Measurements from ENCODE around the gene ST8SIA2. TPM values are rescaled to one million over a fixed set of nuclear protein-coding genes. Genes with fewer than 3 reads are reported as not detected.

ST8SIA2 gene
- total and polyA plus RNA-seq, 10 of the 15 experiments (the other 5 are each of a cell fraction or from before 2014, with no cell fraction given): not detected

DNA sequence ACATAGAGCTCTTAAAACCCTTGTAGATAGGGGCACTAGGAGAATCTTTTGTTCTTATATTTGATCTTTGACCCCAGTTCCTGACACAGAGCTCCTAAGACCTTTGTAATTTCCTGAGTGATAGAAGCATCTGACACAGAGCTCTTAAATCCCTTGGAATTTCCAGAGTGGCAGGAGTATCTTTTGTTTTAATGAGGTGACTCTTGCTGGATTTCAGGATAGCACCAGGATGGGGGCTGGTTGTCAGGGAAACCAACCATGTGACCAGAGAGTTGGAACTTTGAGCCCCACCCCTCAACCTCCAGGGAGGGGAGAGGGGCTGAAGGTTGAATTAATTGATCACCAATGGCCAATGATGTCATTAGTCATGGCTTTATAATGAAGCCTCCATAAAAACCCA is 47.6 kb upstream of the ST8SIA2 start:
- no TSS peak for BruUV-seq (replicated peaks)
- no peak overlapping the region for H2AFZ ChIP-seq (ENCODE audit: control insufficient read depth, low read depth, low read length)
- no peak overlapping the region for H3K4me3 ChIP-seq
- no peaks in the 10 kb centered on the region; a peak in 1 of 4 replicates for H3K27me3 ChIP-seq (replicated peaks in 1 of 2; ENCODE audit: control insufficient read depth in 2 of 2, insufficient read depth in 2 of 2, low read length in 1 of 2)
- H3K27ac ChIP-seq (ENCODE audit: control insufficient read depth, insufficient read depth): no peak overlapping the region
- no peaks in the 10 kb centered on the region for H4K20me1 ChIP-seq (ENCODE audit: control insufficient read depth, insufficient read depth)
- ChIA-PET CTCF (no interaction called here), POLR2A (no interaction called here), SMC1A (ENCODE audit: uncharacterized antibody, unreplicated experiment) (no interaction called here), RAD21 (ENCODE audit: unreplicated experiment) (no interaction called here)
- in situ Hi-C loops (cut with MboI): no loop called here
- no peak overlapping the region for H3K4me2 ChIP-seq (ENCODE audit: control insufficient read depth, insufficient read depth)
- no peaks in the 10 kb centered on the region for H3K79me2 ChIP-seq (ENCODE audit: control insufficient read depth, insufficient read depth, low read length)
- DNase-seq (ENCODE audit: low read depth, low spot score) (no peak), ATAC-seq (no peak), FAIRE-seq (no peak)
- H3K4me1 ChIP-seq (ENCODE audit: control insufficient read depth, insufficient read depth, low read length): no peaks in the 10 kb centered on the region
- intact Hi-C loops (cut with micrococcal nuclease; ENCODE audit: unreplicated experiment): no loop called here
- no peaks in the 10 kb centered on the region for H3K9me3 ChIP-seq (replicated peaks; ENCODE audit: control insufficient read depth, insufficient read depth, low read length)
- no peak overlapping the region for H3K9ac ChIP-seq (ENCODE audit: control insufficient read depth, insufficient read depth, low read length)
- no peak for TF ChIP-seq MTA2 (IDR thresholded peaks at IDR 0.05; ENCODE audit: low read depth)
- TF ChIP-seq NBN (IDR thresholded peaks at IDR 0.05): no peak
- no peaks in the 10 kb centered on the region for H3K36me3 ChIP-seq (ENCODE audit: control insufficient read depth in 2 of 2, insufficient read depth in 2 of 2, low read length in 1 of 2)

DNA sequence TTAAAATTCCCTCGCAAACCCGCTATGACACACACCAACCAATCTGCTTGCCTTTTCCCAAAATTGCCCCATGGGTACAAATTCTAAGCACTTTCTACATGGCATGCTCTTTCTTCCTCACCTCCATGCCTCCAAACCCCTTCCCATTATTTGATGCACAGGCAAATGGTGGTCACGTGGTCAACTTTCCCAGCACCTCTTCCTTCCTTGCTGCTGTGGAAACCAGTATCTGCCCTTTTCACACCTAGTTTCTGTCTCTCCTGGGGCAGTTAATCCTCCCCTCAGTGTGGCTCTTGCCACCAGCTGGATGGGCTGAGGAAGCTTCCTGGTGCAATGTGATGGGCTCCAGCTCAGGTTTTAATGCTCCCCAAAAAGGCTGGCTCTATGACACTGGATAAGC is 38.4 kb upstream of the ST8SIA2 start:
- H3K9me3 ChIP-seq (replicated peaks; ENCODE audit: control insufficient read depth, insufficient read depth, low read length): no peaks in the 10 kb centered on the region
- ATAC-seq: no peak
- TF ChIP-seq IRF4 (IDR thresholded peaks at IDR 0.05; ENCODE audit: low read depth, low read length): no peak
- TF ChIP-seq POLR2AphosphoS2 (IDR thresholded peaks at IDR 0.05; ENCODE audit: low read depth, low read length): no peak
- TF ChIP-seq EP300 (IDR thresholded peaks at IDR 0.05; ENCODE audit: borderline replicate concordance in 1 of 2, control insufficient read depth in 1 of 2, low read depth in 2 of 2, low read length in 2 of 2): no peak
- no peak for TF ChIP-seq JUND (IDR thresholded peaks at IDR 0.05; ENCODE audit: low read depth, low read length)
- TF ChIP-seq SMAD1 (IDR thresholded peaks at IDR 0.05; ENCODE audit: low read depth, partially characterized antibody): no peak
- no peak for TF ChIP-seq TCF7 (IDR thresholded peaks at IDR 0.05; ENCODE audit: borderline replicate concordance)
- no peak for TF ChIP-seq POU2F2 (IDR thresholded peaks at IDR 0.05; ENCODE audit: borderline replicate concordance, low read depth, low read length)
- no peak for TF ChIP-seq IRF5 (IDR thresholded peaks at IDR 0.05; ENCODE audit: borderline replicate concordance)
- H4K20me1 ChIP-seq (ENCODE audit: control insufficient read depth, insufficient read depth): no peaks in the 10 kb centered on the region
- BruUV-seq (replicated peaks): no TSS peak
- intact Hi-C loops (cut with micrococcal nuclease; ENCODE audit: unreplicated experiment): no loop called here
- 44% methylated on average over 3 of the region's 3 CpGs for WGBS (ENCODE audit: insufficient coverage, insufficient replicate concordance, low lambda C conversion rate, missing lambda C conversion rate)
- POLR2A ChIA-PET: no interaction called here
- no peaks in the 10 kb centered on the region for H3K79me2 ChIP-seq (ENCODE audit: control insufficient read depth, insufficient read depth, low read length)
- H2AFZ ChIP-seq (ENCODE audit: control insufficient read depth, low read depth, low read length): no peak overlapping the region
- SMC1A ChIA-PET (ENCODE audit: uncharacterized antibody, unreplicated experiment): interaction anchor here (0.7 kb wide), 1 partner anchor 361 kb away, joined by 3 read pairs; no protein-coding TSS in a partner anchor
- no peak overlapping the region for H3K9ac ChIP-seq (ENCODE audit: control insufficient read depth, insufficient read depth, low read length)
- no peak overlapping the region for H3K4me2 ChIP-seq (ENCODE audit: control insufficient read depth, insufficient read depth)
- FAIRE-seq: no peak
- H3K27ac ChIP-seq (ENCODE audit: control insufficient read depth, insufficient read depth): no peak overlapping the region
- CTCF ChIA-PET: no interaction called here
- H3K4me3 ChIP-seq: no peak overlapping the region
- RAD21 ChIA-PET (ENCODE audit: unreplicated experiment): no interaction called here
- H3K36me3 ChIP-seq (ENCODE audit: control insufficient read depth in 2 of 2, insufficient read depth in 2 of 2, low read length in 1 of 2): no peaks in the 10 kb centered on the region
- H3K27me3 ChIP-seq (replicated peaks in 1 of 2; ENCODE audit: control insufficient read depth in 2 of 2, insufficient read depth in 2 of 2, low read length in 1 of 2): no peaks in the 10 kb centered on the region
- in situ Hi-C loops (cut with MboI): no loop called here
- H3K4me1 ChIP-seq (ENCODE audit: control insufficient read depth, insufficient read depth, low read length): no peaks in the 10 kb centered on the region
- DNase-seq (ENCODE audit: low read depth, low spot score): no peak
